Measurements from ENCODE around the gene RMI2. TPM values are rescaled to one million over a fixed set of nuclear protein-coding genes. Genes with fewer than 3 reads are reported as not detected.
A peak's percentile ranks its signal among the peaks of the same experiment; 100 is the strongest.

Gene RMI2
- total and polyA plus RNA-seq, 7 donors, result 0.36 to 19.3 (median 2.2) TPM

- intact Hi-C loops (cut with DNase I), result no loop called here
- no peaks in the 10 kb centered on the region for H3K36me3 ChIP-seq
- TF ChIP-seq EP300 (IDR thresholded peaks at IDR 0.05) (no peak), POLR2A (IDR thresholded peaks at IDR 0.05) (no peak), POLR2AphosphoS5 (IDR thresholded peaks at IDR 0.05) (no peak)
- TF ChIP-seq, protein P1, sequence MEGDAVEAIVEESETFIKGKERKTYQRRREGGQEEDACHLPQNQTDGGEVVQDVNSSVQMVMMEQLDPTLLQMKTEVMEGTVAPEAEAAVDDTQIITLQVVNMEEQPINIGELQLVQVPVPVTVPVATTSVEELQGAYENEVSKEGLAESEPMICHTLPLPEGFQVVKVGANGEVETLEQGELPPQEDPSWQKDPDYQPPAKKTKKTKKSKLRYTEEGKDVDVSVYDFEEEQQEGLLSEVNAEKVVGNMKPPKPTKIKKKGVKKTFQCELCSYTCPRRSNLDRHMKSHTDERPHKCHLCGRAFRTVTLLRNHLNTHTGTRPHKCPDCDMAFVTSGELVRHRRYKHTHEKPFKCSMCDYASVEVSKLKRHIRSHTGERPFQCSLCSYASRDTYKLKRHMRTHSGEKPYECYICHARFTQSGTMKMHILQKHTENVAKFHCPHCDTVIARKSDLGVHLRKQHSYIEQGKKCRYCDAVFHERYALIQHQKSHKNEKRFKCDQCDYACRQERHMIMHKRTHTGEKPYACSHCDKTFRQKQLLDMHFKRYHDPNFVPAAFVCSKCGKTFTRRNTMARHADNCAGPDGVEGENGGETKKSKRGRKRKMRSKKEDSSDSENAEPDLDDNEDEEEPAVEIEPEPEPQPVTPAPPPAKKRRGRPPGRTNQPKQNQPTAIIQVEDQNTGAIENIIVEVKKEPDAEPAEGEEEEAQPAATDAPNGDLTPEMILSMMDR (IDR thresholded peaks at IDR 0.05), result no peak
- no peak for DNase-seq
- 78 to 87% methylated on average over 10 of the region's 10 CpGs for WGBS, 2 donors
- peaks cover 0 to 19% (median 18%) of the 10 kb centered on the region in 4 donors for H3K4me1 ChIP-seq
- H3K27ac ChIP-seq, result no peak overlapping the region
- no peaks in the 10 kb centered on the region for H3K9me3 ChIP-seq
- no peaks in the 10 kb centered on the region for H3K27me3 ChIP-seq
- H3K4me3 ChIP-seq, result no peak overlapping the region
Observed at GRCh38 chr16:11325404-11326083, 19.7 kb upstream of the RMI2 start.

DNA sequence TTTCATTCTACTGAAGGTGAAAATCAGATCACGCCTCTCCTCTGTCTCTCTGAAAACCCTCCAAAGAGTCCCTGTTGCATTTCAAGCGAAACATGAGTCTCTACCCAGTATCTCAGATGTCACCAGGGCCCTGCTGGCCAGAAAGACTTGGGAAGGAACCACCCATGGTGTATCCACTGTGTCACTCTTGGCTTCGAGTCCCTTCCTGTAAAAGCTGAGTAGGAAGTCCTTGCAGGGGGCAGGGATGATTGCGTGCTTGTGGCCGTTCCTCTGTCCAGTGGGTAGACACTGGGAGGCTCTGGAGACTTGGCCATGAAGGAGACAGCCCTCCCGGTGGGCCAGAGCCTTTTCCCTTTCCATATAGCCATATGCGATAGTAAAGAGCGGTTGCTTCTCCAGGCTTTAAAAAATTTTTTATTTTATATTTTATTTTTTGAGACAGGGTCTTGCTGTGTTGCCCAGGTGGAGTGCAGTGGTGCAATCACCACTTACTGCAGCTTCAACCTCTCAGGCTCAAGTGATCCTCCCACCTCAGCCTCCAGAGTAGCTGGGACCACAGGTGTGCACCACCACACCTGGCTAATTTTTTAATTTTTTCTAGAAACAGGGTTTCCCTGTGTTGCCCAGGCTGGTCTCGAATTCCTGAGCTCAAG is 19.0 kb upstream of the RMI2 start:
- 82 to 87% methylated on average over 9 of the region's 9 CpGs for WGBS, 2 donors
- Histone ChIP-seq H3K27ac (no peak overlapping the region), H3K9me3 (no peaks in the 10 kb centered on the region), H3K36me3 (no peaks in the 10 kb centered on the region), H3K4me3 (no peak overlapping the region), H3K4me1 (peaks cover 0 to 19% (median 18%) of the 10 kb centered on the region in 4 donors), H3K27me3 (no peaks in the 10 kb centered on the region)
- no peak for DNase-seq
- no peak for TF ChIP-seq EP300 (IDR thresholded peaks at IDR 0.05)
- TF ChIP-seq POLR2A (IDR thresholded peaks at IDR 0.05), result no peak
- TF ChIP-seq, protein P1 (IDR thresholded peaks at IDR 0.05), result no peak
- TF ChIP-seq POLR2AphosphoS5 (IDR thresholded peaks at IDR 0.05), result no peak
- intact Hi-C loops (cut with DNase I), result no loop called here

GRCh38 chr16:11326737-11327276 is 18.5 kb upstream of the RMI2 start:
- H3K4me1 ChIP-seq, result peaks cover 0 to 19% (median 18%) of the 10 kb centered on the region in 4 donors
- H3K27ac ChIP-seq, result no peak overlapping the region
- H3K36me3 ChIP-seq, result no peaks in the 10 kb centered on the region
- 85 to 87% methylated on average over 9 of the region's 9 CpGs for WGBS, 2 donors
- no peaks in the 10 kb centered on the region for H3K27me3 ChIP-seq
- H3K9me3 ChIP-seq, result no peaks in the 10 kb centered on the region
- intact Hi-C loops (cut with DNase I), result no loop called here
- DNase-seq, result no peak
- TF ChIP-seq EP300 (IDR thresholded peaks at IDR 0.05) (no peak), POLR2A (IDR thresholded peaks at IDR 0.05) (no peak), POLR2AphosphoS5 (IDR thresholded peaks at IDR 0.05) (no peak)
- TF ChIP-seq, protein P1 (IDR thresholded peaks at IDR 0.05), result no peak
- no peak overlapping the region for H3K4me3 ChIP-seq

GRCh38 chr16:11327277-11328171 is 17.7 kb upstream of the RMI2 start:
- TF ChIP-seq, protein P1 (IDR thresholded peaks at IDR 0.05), result no peak
- TF ChIP-seq EP300 (IDR thresholded peaks at IDR 0.05) (no peak), POLR2A (IDR thresholded peaks at IDR 0.05) (no peak), POLR2AphosphoS5 (IDR thresholded peaks at IDR 0.05) (no peak)
- no peaks in the 10 kb centered on the region for H3K36me3 ChIP-seq
- DNase-seq, result no peak
- intact Hi-C loops (cut with DNase I), result no loop called here
- no peaks in the 10 kb centered on the region for H3K9me3 ChIP-seq
- H3K4me3 ChIP-seq, result no peak overlapping the region
- peak overlapping the region; percentile 32 to 67 (median 54) for H3K27ac ChIP-seq
- 68 to 84% methylated on average over 23 of the region's 23 CpGs for WGBS, 2 donors
- no peaks in the 10 kb centered on the region for H3K27me3 ChIP-seq
- peaks cover 0 to 19% (median 18%) of the 10 kb centered on the region in 4 donors for H3K4me1 ChIP-seq
